Measurements from ENCODE around the gene INS. TPM values are rescaled to one million over a fixed set of nuclear protein-coding genes. Genes with fewer than 3 reads are reported as not detected.
"Not testable (repeated sequence)": the region's sequence is repeated elsewhere in the genome, so short reads cannot be mapped to it uniquely, and the experiment has no call there.

Gene INS
- total RNA-seq, 1 donor from 2014 or later, result not detected

DNA sequence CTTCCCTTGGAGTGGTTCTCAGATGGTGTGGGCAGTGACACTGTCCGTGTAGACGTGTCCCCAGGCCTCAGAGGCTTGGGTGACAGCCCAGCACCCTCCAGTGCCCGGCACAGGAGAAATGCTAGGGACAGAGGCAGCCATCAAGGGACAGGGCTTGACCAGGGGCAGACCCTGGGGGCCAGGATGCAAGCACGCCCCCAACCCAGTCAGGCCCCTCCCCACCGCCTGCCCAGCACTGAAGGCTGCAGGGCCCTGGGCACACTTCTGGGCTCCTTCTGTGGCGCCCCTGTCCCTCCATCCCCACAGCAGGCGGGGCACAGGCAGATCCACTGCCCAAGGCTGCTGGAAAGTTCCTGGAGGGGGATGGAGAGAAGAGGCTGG, 32.9 kb downstream of the INS start:
- H3K27me3 ChIP-seq (ENCODE audit: low read depth), result peaks cover 18% of the 10 kb centered on the region

DNA sequence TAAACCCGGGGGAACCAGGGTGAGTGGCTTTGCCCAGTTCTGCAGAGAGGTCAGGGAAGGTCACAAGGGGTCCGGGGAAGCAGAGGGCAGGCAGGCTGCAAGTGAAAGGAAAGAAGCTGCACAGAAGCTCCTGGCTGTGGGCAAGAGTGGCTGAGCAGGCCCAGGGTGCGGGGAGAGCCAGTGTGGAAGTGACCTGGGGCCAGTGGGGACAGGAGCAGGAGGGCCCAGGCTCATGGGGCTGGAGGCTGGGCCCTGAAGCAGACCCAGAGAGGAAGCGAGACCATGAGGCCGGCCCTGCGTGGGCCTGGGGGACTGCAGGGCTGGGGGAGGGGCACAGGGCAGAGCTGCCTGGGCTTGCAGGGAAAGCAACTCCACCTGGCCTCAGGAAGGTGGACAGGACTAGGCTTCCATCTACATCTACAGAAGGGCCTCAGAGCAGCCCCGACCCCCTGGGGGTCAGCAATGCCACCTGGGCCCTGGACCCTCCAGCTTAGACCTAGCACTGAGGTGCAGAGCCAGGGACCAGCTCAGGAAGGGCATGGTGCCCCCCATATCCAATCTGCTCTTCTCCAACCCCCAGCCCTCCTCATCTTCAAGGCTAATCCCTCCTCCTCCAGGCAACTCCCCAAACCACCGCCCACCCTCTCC, 33.4 kb downstream of the INS start:
- no peaks in the 10 kb centered on the region for H3K4me1 ChIP-seq
- H3K36me3 ChIP-seq, result no peaks in the 10 kb centered on the region
- TF ChIP-seq, protein P1, sequence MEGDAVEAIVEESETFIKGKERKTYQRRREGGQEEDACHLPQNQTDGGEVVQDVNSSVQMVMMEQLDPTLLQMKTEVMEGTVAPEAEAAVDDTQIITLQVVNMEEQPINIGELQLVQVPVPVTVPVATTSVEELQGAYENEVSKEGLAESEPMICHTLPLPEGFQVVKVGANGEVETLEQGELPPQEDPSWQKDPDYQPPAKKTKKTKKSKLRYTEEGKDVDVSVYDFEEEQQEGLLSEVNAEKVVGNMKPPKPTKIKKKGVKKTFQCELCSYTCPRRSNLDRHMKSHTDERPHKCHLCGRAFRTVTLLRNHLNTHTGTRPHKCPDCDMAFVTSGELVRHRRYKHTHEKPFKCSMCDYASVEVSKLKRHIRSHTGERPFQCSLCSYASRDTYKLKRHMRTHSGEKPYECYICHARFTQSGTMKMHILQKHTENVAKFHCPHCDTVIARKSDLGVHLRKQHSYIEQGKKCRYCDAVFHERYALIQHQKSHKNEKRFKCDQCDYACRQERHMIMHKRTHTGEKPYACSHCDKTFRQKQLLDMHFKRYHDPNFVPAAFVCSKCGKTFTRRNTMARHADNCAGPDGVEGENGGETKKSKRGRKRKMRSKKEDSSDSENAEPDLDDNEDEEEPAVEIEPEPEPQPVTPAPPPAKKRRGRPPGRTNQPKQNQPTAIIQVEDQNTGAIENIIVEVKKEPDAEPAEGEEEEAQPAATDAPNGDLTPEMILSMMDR (IDR thresholded peaks at IDR 0.05), result no peak
- H3K9me3 ChIP-seq, result no peaks in the 10 kb centered on the region
- peaks cover 15% of the 10 kb centered on the region for H3K27me3 ChIP-seq (ENCODE audit: low read depth)
- H3K4me3 ChIP-seq, result no peak overlapping the region
- ATAC-seq (no peak), DNase-seq (no peak)
- no peak overlapping the region for H3K27ac ChIP-seq
- intact Hi-C loops (cut with DNase I), result no loop called here

More for the DNA sequence above, 32.9 kb downstream of the INS start:
- DNase-seq, result no peak
- intact Hi-C loops (cut with DNase I), result no loop called here
- Histone ChIP-seq H3K36me3 (no peaks in the 10 kb centered on the region), H3K4me3 (no peak overlapping the region), H3K27ac (no peak overlapping the region), H3K9me3 (no peaks in the 10 kb centered on the region), H3K4me1 (no peaks in the 10 kb centered on the region)
- TF ChIP-seq, protein P1 (IDR thresholded peaks at IDR 0.05), result no peak
- ATAC-seq, result peak in 1 of 2 donors; percentile 6

DNA sequence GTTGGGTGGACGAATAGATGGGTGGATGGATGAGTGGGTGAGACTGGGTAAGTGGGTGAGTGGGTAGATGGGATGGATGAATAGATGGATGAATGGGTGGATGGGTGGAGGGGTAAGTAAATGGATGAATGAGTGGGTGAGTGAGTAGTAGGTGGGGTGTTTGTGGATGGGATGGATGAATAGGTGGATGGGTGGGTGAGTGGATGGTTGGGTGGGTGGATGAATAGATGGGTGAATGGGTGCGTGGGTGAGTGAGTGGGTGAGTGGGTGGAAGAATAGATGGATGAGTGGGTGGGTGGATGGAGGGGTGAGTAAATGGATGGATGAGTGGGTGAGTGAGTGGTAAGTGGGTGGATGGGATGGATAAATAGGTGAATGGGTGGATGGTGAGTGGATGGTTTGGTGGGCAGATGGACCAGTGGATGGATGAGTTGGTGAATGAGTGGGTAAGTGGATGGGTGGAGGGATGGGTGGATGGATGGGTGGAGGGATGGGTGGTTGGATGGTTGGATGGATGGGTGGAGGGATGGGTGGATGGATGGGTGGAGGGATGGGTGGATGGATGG, 34.4 kb downstream of the INS start:
- intact Hi-C loops (cut with DNase I), result no loop called here
- Histone ChIP-seq H3K27ac (no peak overlapping the region), H3K27me3 (ENCODE audit: low read depth) (peaks cover 24% of the 10 kb centered on the region), H3K9me3 (no peaks in the 10 kb centered on the region), H3K36me3 (no peaks in the 10 kb centered on the region), H3K4me3 (no peak overlapping the region), H3K4me1 (no peaks in the 10 kb centered on the region)
- DNase-seq, result no peak
- TF ChIP-seq, protein P1 (IDR thresholded peaks at IDR 0.05), result no peak
- ATAC-seq, result no peak

DNA sequence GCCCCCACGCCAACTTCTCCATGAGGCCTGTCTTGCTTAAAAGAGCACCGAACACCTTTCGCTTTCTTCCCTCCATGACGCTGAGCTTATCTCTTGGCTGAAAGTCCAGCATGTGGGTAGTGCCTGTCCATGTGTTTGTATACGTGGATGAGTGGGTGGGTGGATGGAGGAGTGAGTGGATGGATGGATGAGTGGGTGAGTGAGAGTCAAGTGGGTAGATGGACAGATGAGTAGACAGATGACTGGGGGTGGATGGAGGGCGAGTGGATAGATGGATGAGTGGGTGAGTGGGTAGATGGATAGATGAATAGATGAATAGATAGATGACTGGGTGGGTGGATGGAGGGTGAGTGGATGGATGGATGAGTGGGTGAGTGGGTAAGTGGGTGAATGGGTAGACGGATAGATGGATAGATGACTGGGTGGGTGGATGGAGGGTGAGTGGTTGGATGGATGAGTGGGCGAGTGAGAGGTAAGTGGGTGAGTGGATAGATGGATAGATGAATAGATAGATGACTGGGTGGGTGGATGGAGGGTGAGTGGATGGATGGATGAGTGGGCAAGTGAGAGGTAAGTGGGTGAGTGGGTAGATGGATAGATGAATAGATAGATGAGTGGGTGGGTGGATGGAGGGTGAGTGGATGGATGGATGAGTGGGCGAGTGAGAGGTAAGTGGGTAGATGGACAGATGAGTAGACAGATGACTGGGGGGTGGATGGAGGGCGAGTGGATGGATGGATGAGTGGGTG, 36.1 kb downstream of the INS start:
- intact Hi-C loops (cut with DNase I); H3K4me3 ChIP-seq; H3K9me3 ChIP-seq; H3K36me3 ChIP-seq; DNase-seq; H3K27ac ChIP-seq; ATAC-seq; H3K4me1 ChIP-seq: not testable (repeated sequence)
- peaks cover 31% of the 10 kb centered on the region for H3K27me3 ChIP-seq (ENCODE audit: low read depth)

DNA sequence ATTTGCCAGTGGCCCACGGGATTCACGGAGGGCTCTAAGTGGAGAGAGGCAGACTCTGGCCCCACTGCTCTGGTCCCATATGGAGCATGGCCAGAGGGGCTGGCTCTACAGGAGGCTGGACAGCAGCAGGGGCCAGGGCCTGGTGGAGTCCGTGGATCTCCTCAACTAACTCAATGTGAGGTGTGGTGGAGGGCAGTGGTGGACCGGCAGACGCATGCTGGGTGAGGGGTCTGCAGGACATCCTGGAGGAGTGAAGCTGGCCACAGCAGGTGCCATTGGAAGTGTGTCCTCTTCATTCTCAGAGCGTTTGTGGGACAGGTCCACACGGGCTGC, 37.4 kb downstream of the INS start:
- H3K4me1 ChIP-seq, result no peaks in the 10 kb centered on the region
- H3K27ac ChIP-seq, result no peak overlapping the region
- no peaks in the 10 kb centered on the region for H3K9me3 ChIP-seq
- TF ChIP-seq, protein P1 (IDR thresholded peaks at IDR 0.05), result no peak
- intact Hi-C loops (cut with DNase I), result no loop called here
- no peak overlapping the region for H3K4me3 ChIP-seq
- ATAC-seq, result no peak
- no peaks in the 10 kb centered on the region for H3K36me3 ChIP-seq
- DNase-seq, result no peak
- H3K27me3 ChIP-seq (ENCODE audit: low read depth), result peaks cover 24% of the 10 kb centered on the region

All from lower lobe of right lung (tissue), 2 donors.